Brain microvascular endothelial cell (primary cell): ENCODE measurements around the gene RASGRF1.

Source experiments
- DNase-seq: peaks from one replicate; pipeline ENCODE4 v3.0.0-alpha.2; 2020
- H3K27ac ChIP-seq: fragments of 250-450 bp; sonication (Bioruptor Pico); 2 replicates; pipeline ENCODE4 v1.5.1; 2020; ENCODE audit warnings: mild to moderate bottlenecking, moderate library complexity
- H3K27me3 ChIP-seq: fragments of 250-450 bp; sonication (Bioruptor Pico); replicated peaks from 2 replicates; pipeline ENCODE4 v1.5.1; 2020; ENCODE audit warnings: mild to moderate bottlenecking
- H3K36me3 ChIP-seq: fragments of 250-450 bp; sonication (Bioruptor Pico); replicated peaks from 2 replicates; pipeline ENCODE4 v1.5.1; 2020; ENCODE audit warnings: mild to moderate bottlenecking
- H3K4me3 ChIP-seq: 2 replicates; pipeline ENCODE4 v1.5.1; 2011; ENCODE audit warnings: low read depth, mild to moderate bottlenecking, control low read depth, low read length, moderate library complexity
- CTCF ChIP-seq: IDR thresholded peaks from 2 replicates; pipeline ENCODE4 v1.5.1; 2011; ENCODE audit warnings: low read depth, mild to moderate bottlenecking, moderate library complexity, low read length, control low read depth, inconsistent platforms; ENCODE audit errors: missing control alignments
- in situ Hi-C: cut with HindIII; loops from 2 replicates; pipeline ENCODE4 v1.10.0; 2017; ENCODE audit warnings: low sequenced_read_pairs, low pct_ligation_motif_present

The RASGRF1 gene

GRCh38 chr15:79093352-79093935, 2.9 kb upstream of the RASGRF1 start:
- DNase-seq, result no peak
- in situ Hi-C loops, result no loop called here
- no peak for TF ChIP-seq CTCF
- Histone ChIP-seq H3K27me3 (peaks cover 37% of the 10 kb centered on the region), H3K36me3 (no peaks in the 10 kb centered on the region), H3K27ac (no peak overlapping the region), H3K4me3 (no peak overlapping the region)

DNA sequence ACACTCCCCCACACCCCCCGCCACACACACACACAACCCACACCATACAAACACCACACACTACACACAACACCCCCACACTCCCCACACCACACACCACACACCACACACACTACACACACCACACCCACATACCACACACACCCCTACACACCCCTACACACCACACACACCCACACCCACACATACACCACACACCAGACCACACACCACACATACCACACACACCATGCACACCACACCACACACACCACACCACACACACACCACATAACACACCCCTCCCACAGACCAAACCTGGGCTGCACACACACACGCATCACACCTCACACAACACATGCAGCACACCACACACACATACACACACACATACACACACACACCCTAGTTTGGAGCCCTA, 1.8 kb upstream of the RASGRF1 start:
- Histone ChIP-seq H3K4me3 (no peak overlapping the region), H3K27me3 (peaks cover 45% of the 10 kb centered on the region), H3K27ac (no peak overlapping the region), H3K36me3 (no peaks in the 10 kb centered on the region)
- DNase-seq, result no peak
- TF ChIP-seq CTCF, result no peak
- in situ Hi-C loops, result no loop called here

- no peak for TF ChIP-seq CTCF
- H3K27me3 ChIP-seq, result peaks cover 45% of the 10 kb centered on the region
- no peak for DNase-seq
- in situ Hi-C loops, result no loop called here
- no peak overlapping the region for H3K4me3 ChIP-seq
- H3K36me3 ChIP-seq, result no peaks in the 10 kb centered on the region
- no peak overlapping the region for H3K27ac ChIP-seq
Measured at GRCh38 chr15:79091204-79091867, 756 bp upstream of the RASGRF1 start.

- no peak overlapping the region for H3K4me3 ChIP-seq
- in situ Hi-C loops, result no loop called here
Measured at GRCh38 chr15:79089890-79090486, 592 bp downstream of the RASGRF1 start.

GRCh38 chr15:79089331-79089889, 1.2 kb downstream of the RASGRF1 start:
- Histone ChIP-seq H3K36me3 (no peaks in the 10 kb centered on the region), H3K27me3 (peaks cover 44% of the 10 kb centered on the region), H3K27ac (no peak overlapping the region), H3K4me3 (no peak overlapping the region)
- TF ChIP-seq CTCF, result no peak
- in situ Hi-C loops, result no loop called here
- DNase-seq, result no peak

More at GRCh38 chr15:79089890-79090486, 592 bp downstream of the RASGRF1 start:
- no peaks in the 10 kb centered on the region for H3K36me3 ChIP-seq
- peaks cover 45% of the 10 kb centered on the region for H3K27me3 ChIP-seq
- H3K27ac ChIP-seq, result no peak overlapping the region
- DNase-seq, result no peak
- no peak for TF ChIP-seq CTCF
